Mucosa of descending colon (tissue), 3 donors: ENCODE data around the gene TEN1. TPM values are rescaled to one million over a fixed set of nuclear protein-coding genes. Genes with fewer than 3 reads are reported as not detected.
"Not testable (repeated sequence)": the region's sequence is repeated elsewhere in the genome, so short reads cannot be mapped to it uniquely, and the experiment has no call there.

Experiments
- ATAC-seq: fragments of 200-7000 bp; cut with Tn5 transposase; one replicate; pipeline ENCODE4 v1.9.1; 2020; ENCODE audit warnings: mild to moderate bottlenecking, moderate library complexity
- DNase-seq, 3 donors: peaks; one replicate each; pipeline ENCODE4 v3.0.0-alpha.2; 2020
- H3K36me3 ChIP-seq: fragments of 200-600 bp; one replicate; pipeline ENCODE4 v1.8.0; 2021; ENCODE audit warnings: low read depth, mild to moderate bottlenecking
- H3K4me1 ChIP-seq: fragments of 200-600 bp; one replicate; pipeline ENCODE4 v1.8.0; 2021; ENCODE audit warnings: low read depth, mild to moderate bottlenecking
- H3K4me3 ChIP-seq: fragments of 200-600 bp; one replicate; pipeline ENCODE4 v1.8.0; 2021; ENCODE audit warnings: mild to moderate bottlenecking
- H3K9me3 ChIP-seq: fragments of 200-600 bp; one replicate; pipeline ENCODE4 v1.8.0; 2021; ENCODE audit warnings: mild to moderate bottlenecking
- intact Hi-C, 2 donors: fragments of 100-400 bp; cut with DNase I in 1 of 2; cut with micrococcal nuclease in 1 of 2; formaldehyde crosslinking; loops; one replicate each; pipeline versions ENCODE4 v1.11.0 to v1.11.1; 2022; cut with DNase I, micrococcal nuclease
- total RNA-seq, 3 donors: library from RNA; stranded (reverse); fragmentation: NEBNext Ultra II Directional in 2 of 3; extraction: Animal tissue kit (Norgen Biotek cat#: 25700) in 2 of 3; gene quantifications; one replicate each; pipeline versions ENCODE4 v1.2.1 to v1.2.4, GENCODE V29; 2021 to 2023
- TF ChIP-seq, protein P1 (sequence below): fragments of 200-600 bp; IDR thresholded peaks from one replicate; pipeline ENCODE4 v1.8.0; 2022; ENCODE audit warnings: antibody characterized with exemption, mild to moderate bottlenecking
- donor health status: DM: no; HTN: no; CAD: no; lungs with moderate emphysema.
- donor health status: DM: no; HTN: no; CAD: no.
- donor health status: DM: no; HTN: yes; CAD: no.

Gene TEN1
- total RNA-seq, 3 donors from 2014 or later: 16.1 to 36.4 (median 23.1) TPM

DNA sequence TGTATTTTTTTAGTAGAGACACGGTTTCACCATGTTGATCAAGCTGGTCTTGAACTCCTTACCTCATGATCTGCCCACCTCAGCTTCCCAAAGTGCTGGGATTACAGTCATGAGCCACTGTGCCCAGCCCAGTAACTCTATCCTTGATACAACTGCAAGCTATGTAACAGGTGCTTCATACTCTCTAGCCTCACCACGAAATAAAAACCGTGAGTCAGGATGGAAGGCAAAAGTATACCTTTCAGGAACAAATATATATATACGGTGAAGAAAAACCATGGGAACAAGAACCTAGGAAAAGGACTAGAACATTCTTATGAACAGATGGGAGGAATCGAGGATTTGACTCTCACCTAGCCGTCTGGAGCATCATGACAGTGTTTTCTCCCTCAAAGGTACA, 28.6 kb upstream of the TEN1 start:
- intact Hi-C loops: no loop called here
- Histone ChIP-seq H3K36me3 (peaks cover 24% of the 10 kb centered on the region), H3K9me3 (no peaks in the 10 kb centered on the region), H3K4me3 (no peak overlapping the region), H3K4me1 (no peaks in the 10 kb centered on the region)
- no peak for ATAC-seq
- TF ChIP-seq, protein P1, sequence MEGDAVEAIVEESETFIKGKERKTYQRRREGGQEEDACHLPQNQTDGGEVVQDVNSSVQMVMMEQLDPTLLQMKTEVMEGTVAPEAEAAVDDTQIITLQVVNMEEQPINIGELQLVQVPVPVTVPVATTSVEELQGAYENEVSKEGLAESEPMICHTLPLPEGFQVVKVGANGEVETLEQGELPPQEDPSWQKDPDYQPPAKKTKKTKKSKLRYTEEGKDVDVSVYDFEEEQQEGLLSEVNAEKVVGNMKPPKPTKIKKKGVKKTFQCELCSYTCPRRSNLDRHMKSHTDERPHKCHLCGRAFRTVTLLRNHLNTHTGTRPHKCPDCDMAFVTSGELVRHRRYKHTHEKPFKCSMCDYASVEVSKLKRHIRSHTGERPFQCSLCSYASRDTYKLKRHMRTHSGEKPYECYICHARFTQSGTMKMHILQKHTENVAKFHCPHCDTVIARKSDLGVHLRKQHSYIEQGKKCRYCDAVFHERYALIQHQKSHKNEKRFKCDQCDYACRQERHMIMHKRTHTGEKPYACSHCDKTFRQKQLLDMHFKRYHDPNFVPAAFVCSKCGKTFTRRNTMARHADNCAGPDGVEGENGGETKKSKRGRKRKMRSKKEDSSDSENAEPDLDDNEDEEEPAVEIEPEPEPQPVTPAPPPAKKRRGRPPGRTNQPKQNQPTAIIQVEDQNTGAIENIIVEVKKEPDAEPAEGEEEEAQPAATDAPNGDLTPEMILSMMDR: no peak
- no peak for DNase-seq

DNA sequence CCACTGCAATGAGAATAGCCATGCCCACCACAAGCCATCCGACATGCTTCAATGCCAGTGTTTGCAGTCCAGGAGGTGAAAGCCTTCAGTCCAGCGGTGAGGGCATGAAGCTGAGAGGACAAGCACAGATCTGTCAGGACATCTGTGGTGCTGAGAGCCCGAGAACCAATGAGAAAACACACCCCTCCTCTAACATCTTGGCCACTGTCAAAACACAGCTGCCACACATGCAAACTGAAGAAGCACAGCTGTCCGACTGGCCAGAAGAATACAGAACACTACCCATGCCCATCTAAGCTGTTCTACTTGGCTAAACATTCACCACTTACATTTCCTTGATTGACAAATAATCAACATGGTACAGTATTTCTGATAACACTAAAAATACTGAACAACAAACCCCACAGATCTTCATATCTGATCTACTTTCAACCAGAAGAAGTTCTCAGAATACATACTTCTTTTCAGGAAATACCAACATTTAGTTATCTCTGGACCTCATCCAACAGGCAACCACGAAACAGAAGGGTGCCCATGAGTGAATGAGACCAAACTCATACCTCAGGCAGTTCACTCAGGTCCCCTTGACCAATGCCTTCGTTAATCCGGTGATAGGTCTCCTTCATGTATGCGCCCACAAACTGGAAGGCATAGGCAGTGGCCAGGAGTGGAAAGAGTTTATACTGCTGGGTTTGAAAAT, 28.0 kb upstream of the TEN1 start:
- Histone ChIP-seq H3K4me1 (no peaks in the 10 kb centered on the region), H3K4me3 (no peak overlapping the region), H3K9me3 (no peaks in the 10 kb centered on the region), H3K36me3 (peaks cover 24% of the 10 kb centered on the region)
- ATAC-seq: no peak
- intact Hi-C loops: no loop called here
- DNase-seq: peak in 1 of 3 donors; percentile 8
- TF ChIP-seq, protein P1: no peak

DNA sequence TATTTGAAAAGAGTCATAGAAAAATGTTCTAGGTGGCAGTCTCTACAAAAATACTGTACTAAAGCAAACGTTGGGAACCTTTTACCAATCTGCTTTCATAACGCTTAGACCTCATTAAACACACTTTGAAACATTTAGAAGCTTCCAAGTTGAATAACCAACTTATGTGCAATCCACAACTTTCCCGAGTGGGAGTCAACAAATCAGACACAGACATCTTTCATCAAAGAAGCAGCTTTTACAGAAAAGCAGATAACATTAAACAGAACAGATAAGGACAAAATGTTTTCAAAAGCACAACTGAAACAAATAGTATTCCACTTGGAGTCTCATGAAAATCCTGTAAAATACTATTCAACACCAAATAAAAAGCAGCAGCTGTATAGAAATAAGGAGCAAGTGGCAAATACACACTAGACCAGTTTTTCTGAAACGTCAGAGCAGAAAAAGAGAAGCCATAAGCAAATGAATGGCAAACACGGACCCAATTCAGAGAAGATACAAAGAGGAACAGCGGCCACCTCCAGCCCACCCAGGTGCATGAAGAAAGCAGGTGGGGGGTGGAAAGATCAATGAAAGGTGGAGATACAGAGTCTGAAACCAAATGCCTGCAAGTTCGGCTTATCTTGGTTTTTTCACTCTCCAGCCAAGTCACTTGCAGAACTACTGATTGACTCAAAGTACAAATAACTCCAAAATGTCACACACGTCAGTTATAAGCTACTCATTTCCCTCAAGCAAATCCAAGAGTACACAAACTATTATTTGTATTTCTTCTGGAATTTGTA, 19.8 kb upstream of the TEN1 start:
- TF ChIP-seq, protein P1: no peak
- Histone ChIP-seq H3K9me3 (no peaks in the 10 kb centered on the region), H3K36me3 (no peaks in the 10 kb centered on the region), H3K4me3 (no peak overlapping the region), H3K4me1 (no peaks in the 10 kb centered on the region)
- intact Hi-C loops: no loop called here
- ATAC-seq (no peak), DNase-seq (no peak)

DNA sequence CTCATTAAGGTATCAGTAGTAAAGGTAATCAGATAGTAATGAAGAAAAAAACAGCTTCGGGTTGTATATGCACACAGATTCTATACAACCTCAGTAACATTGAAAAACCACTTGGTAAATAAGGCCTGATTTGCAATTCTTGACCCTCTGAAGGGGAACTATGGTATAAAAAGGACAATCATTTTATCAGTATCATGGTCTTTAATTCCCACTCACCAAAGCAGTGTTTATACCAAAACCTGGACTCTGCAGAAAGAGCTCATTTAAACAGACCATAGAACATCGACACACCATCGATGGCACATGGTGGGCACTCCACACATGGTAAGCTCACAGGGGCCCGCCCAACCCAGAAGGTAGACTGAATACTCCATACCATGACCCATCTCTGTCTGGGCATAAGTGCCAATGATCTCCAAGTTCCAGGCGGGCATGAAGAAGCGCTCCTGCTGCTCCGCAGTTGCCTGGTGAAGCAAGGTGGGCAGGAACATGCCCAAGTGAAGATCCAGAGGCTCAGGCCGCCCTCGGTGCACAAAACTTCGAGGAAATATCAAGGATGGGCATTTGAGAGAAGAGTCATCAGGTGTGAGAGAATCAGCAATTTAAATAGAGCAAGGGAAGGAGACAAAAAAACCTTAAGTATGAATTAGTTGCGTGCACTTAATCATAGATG, 19.1 kb upstream of the TEN1 start:
- Histone ChIP-seq H3K4me3 (no peak overlapping the region), H3K36me3 (no peaks in the 10 kb centered on the region), H3K4me1 (no peaks in the 10 kb centered on the region), H3K9me3 (no peaks in the 10 kb centered on the region)
- intact Hi-C loops: no loop called here
- DNase-seq: no peak
- TF ChIP-seq, protein P1: no peak
- ATAC-seq: no peak

DNA sequence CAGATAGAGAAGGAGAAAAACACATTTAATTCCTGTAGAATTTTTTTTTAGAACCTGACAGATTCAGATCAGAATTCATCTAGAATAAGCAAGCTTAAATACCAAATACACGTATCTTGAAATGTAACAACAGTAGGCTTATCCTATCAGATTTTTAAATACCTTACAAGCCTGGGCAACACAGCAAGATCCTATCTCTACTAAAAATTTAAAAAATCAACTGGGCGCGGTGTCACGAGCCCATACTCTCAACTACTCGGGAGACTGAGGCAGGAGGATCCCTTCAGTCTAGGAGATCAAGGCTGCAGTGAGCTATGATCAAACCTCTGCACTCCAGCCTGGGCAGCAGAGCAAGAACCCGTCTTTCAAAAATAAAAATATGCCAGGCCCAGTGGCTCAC, 13.6 kb upstream of the TEN1 start:
- intact Hi-C loops: no loop called here
- ATAC-seq: no peak
- TF ChIP-seq, protein P1: no peak

DNA sequence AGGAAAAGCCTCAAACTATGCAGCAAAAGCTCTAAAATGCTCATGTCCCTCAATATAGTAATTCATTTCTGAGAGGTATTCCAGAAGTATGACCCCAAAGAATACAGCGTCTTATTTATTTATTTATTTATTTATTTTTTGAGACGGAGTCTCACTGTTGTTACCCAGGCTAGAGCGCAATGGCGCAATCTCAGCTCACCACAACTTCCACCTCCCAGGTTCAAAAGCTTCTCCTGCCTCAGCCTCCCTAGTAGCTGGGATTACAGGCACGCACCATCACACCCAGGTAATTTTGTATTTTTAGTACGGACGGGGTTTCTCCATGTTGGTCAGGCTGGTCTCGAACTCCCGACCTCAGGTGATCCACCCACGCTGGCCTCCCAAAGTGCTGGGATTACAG, 10.0 kb upstream of the TEN1 start:
- intact Hi-C loops, DNase-seq, H3K36me3 ChIP-seq, ATAC-seq, H3K9me3 ChIP-seq, H3K4me1 ChIP-seq, H3K4me3 ChIP-seq: not testable (repeated sequence)

More for the DNA sequence above, 13.6 kb upstream of the TEN1 start:
- no peak for DNase-seq
- H3K4me1 ChIP-seq: no peaks in the 10 kb centered on the region
- peaks cover 4% of the 10 kb centered on the region for H3K36me3 ChIP-seq
- H3K4me3 ChIP-seq: no peak overlapping the region
- H3K9me3 ChIP-seq: no peaks in the 10 kb centered on the region
